Activated CD4-positive, alpha-beta T cell treated with anti-CD3 and anti-CD28 coated beads, Interleukin-10, Interleukin-2, amounts not matched to agents 100 ng/mL and 50 ng/mL, durations not matched to agents 16 hours and 8 hours (primary cell): ENCODE results near the gene MEI1.
A peak's percentile ranks its signal among the peaks of the same experiment; 100 is the strongest.

Experiments
- DNase-seq: peaks from one replicate; pipeline ENCODE4 v3.0.0-alpha.2; 2020

MEI1 gene

DNA sequence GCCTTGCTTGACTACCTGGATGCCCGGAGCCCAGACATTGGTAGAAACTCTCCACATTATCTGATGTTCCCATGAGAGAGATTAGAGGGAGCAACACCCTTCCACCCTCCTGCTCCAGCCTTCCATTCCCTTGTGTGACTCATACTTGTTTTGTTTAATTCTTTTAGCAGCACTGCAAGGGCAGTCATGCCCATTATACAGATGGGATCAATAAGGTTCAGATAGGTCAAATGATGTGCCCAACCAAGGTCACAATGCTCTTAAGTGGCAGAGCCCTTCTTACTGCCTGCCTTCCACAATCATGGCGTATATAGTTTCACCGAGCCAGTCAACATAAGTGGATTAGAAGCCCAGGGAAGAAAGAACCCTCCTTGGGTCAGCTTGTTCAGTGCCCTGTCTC lies 94.6 kb downstream of the MEI1 start:
- DNase-seq, result no peak

DNA sequence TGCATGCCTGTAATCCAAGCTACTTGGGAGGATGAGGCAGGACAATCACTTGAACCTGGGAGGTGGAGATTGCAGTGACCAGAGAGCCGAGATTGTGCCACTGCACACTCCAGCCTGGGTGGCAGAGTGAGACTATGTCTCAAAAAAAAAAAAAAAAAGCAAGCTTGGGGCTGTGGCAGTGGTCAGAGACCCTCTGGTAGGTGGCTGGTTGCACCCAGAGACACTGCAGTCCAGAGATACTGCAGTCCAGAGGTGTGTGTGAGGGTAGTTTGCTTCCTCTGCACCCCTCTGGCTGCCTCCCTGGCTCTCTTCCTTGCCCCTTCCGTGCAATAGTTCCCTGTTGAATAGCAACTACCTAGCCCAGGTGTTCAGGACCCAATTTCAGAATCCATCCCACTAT lies 99.4 kb downstream of the MEI1 start:
- DNase-seq, result no peak

DNA sequence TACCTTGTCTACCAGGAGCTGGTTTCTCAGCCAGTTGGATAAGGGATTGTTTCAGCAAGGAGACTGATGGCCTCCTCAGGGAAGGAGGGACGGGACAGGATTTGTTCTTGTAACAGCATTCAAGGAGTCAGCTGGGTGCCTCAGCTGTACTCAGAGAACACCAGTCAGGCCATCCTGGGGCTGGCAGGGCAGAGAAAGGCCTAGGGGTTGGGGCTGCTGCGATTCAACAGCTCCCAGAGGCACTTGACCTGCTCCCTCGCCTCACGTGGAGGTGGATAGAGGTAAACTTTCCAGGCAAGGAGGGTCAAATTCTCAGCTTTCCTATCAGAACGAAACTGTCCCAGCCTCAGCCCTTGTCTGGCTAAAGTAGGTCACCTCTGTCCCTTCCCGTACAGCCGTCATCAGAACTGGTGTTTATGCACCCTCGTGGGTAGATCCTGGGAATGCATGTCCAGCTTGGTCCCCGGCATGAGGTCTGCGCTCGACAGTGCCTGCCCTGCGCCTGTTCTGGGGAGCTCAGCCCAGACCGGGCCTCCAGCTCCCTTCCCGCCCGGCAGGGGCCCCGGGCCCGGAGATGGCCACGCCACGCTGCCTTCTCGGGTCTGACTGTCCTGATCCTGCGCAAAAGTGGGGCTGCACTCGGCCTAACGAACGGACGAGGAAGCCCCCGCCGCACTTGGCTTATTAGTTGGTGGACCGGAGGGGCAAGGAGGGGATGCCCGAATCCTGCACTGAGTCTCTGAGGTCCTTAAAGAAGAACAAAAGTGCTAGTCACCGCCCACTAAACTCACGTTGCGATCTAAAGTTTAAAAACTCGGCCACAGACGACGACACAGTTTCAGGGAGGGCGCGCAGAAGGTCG lies 100.4 kb downstream of the MEI1 start:
- no peak for DNase-seq

DNA sequence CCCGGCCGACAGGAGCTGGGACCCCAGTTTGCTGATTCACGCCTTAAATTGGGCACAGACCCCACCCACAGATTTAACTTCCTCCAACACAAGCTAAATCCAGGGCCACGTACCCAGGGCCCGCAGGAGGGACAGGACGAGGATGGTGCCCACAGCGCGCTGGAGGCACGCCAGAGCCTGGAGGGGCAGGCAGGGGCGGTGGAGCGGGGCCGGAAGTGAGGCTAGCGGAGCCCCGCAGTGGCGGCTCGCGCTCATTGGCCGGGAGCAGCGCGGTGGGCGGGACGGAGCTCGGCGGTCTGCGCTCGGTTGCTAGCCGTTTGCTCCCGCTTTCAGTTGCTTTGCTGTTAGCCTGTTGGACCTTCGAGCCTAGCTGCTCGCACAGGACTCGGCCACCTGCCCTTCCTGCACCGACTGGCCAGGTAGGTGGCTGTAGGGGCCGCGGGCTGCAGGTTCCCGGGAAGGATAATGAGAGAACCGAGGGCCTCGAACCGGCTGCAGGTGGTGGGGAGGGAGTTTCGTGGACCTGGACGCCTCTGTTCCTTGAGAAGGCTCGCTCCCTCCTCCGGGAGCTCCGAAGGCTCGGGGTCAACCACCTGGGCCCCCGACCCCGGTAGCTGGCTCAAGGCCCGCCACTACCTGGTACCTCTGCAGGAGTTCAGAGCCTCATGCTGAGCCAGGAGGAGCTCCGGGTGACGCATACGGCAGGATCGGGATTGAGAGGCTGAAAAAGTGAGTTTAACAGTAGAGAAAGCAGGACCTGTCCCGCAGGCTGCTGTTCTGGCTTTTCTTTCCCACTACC lies 101.2 kb downstream of the MEI1 start, which contains the start of gene CCDC134:
CCDC134 (plus strand) TSS at position 332 of the 799 bp plus-strand sequence. CDS start 8,212 bp downstream, outside the sequence.
- DNase-seq, result peak; percentile 94

DNA sequence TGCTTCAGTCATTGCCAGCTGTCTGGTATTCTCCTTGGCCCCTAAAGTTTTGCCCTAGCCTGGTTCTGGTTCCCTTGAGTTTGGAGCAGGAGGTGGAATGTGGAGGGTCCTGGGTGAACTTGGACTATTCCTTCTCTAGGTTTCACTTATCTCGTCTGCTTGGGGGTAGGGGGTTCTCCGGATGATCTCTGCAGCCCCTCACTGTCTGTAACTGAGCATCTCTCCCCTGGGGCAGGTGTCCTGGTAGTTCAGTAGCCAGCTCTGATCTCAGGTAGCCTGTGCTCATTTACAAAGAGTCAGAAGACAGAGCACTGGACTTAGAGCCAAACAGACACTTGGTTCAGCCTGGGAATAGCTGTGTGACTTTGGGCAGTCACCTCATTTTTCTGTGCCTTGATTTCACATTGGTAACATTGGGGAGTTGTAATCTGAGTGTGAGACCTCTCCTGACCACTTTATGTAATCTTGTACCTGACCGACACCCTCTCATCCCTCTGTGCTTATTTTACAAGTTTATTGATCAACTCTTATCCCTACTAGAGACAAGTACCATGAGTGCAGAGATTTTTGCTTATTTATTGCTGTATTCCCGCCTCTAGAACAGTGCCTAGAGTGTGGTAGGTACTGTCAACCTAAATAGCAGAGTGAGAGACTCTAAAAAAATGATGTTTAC lies 102.0 kb downstream of the MEI1 start:
- DNase-seq, result no peak

DNA sequence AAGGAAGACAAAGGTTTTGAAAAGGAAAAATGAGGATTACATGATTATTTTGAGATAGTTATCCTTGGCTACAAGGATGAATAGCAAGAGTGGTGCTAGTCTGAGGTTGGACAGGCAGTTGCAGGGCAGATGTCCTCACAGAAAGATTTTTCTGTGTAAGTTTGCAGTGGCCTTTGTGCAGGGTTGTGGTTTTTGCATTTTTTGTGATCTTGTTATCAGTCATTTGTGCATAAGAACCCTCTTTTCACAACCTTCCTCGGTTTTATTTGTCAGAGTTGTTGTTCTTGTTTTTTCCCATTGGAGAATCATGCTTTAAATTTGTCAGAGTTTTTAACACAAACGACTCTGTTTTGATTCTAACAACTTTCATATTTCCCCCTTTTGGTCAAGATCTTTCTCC lies 102.6 kb downstream of the MEI1 start:
- DNase-seq, result no peak

DNA sequence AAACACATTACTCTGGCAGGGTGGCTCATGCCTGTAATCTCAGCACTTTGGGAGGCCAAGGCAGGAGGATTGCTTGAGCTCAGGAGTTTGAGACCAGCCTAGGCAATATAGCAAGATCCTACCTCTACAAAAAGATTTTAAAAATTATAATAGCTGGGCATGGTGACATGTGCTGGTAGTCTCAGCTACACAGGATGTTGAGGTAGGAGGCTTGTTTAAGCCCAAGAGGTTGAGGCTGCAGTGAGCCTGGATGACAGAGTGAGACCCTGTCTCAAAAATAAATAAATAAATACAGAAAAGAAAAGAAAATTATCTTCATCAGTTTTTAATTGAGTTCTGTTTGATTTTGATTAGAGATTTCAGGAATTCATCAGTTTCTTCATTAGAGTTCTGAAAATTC lies 106.3 kb downstream of the MEI1 start:
- DNase-seq, result no peak

DNA sequence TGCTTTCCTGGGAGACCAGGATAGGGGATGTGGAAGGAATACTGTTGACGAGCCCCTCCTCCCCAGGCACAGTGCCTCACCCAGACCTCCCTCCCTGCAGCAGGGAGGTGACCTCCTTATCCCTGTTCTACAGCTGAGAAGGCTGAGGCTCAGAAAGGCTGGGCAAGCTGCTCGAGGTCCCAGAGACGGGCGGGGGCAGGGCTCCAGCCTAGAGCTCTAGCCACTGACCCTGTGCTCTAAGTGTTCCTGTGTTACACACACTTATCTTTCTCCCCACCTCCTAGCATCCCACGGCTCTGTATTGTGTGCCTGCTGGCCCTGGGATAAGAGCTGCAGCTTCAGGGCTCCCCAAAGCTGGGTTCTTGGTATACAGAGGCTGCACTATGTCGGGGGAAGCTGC lies 109.1 kb downstream of the MEI1 start:
- no peak for DNase-seq

DNA sequence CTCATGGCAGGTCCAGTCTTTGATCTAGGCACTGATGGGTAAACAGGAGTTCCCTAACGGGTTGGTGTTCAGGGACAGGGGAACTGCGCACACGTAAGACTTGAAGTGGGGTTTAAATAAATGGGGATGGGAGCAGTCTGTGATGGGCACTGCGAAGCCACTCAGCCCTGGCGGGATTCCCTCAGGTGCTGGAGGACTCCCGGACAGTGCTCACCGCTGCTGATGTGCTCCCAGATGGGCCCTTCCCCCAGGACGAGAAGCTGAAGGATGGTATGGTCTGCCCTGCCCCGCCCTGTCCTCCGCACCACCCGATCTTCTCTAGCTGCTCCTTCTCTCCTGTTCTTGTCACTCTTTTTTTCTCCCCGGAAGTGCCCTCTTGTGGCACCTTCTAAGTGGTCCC lies 110.7 kb downstream of the MEI1 start:
- DNase-seq, result no peak

DNA sequence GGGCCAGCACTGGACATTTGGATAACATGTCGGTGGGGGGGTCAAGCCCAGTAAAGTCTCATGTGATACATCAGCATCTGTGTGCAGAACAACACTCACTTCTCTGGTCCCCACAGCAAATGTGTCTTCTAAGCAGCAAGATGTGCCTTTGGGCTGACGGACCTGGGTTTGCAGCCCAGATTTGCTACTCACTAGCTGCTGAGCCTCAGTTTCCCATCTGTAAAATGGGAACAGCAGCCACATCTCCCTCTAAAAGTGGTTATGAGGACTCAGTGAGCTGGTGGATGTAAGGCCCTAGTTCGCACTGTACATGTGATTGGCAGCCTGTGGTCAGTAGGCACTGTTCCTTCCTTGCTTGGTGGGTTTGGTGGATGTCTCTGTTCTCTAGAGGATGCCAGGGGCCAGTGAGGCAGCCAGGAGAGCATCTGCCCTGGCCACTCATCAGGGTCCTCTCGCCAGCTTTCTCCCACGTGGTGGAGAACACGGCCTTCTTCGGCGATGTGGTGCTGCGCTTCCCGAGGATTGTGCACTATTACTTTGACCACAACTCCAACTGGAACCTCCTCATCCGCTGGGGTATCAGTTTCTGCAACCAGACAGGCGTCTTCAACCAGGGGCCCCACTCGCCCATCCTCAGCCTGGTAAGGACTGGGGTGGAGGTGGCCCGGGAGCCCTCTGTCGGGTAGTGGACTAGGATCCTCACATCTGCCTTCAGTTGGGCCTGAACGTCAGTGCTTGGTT lies 113.7 kb downstream of the MEI1 start:
- no peak for DNase-seq

DNA sequence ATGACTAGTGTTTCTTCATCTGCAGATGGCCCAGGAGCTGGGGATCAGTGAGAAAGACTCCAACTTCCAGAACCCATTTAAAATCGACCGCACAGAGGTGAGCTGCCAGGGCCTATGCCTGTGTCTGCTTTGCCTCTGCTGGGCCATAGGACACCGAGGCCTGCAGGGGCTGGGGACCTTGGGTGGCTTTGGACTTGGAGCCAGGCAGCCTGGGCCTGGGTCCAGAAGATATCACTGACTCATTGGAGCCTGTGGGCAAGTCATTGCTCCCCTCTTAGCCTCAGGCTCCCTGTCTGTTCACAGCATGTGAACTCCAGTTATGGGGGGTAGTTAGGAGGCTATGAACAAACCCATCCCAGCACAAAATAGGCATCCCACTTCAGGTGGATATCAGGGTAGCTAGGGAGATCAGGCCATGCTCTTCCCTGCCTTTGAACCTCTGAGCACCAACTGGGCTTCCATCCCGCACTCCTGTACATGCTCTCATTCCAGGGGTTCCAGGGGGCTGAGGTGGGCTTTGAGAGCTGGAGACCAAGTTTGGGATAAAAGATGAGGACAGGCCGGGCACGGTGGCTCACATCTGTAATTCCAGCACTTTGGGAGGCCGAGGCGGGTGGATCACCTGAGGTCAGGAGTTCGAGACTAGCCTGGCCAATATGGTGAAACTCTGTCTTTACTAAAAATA lies 114.6 kb downstream of the MEI1 start:
- DNase-seq, result no peak

DNA sequence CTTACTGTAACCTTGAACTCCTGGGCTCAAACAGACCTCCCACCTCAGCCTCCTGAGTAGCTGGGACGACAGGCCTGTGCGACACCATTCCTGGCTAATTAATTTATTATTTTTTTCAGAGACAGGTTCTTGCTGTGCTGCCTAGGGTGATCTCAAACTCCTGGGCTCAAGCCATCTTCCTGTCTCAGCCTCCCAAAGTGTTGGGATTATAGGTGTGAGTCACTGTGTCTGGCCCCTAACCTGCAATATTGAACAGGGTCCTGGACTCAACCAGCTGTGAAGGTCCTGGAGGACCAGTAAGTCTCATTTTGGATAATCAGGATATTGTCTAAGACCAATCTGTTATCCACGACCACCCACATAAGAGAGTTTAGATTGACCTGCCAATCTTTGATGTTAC lies 116.4 kb downstream of the MEI1 start:
- no peak for DNase-seq

DNA sequence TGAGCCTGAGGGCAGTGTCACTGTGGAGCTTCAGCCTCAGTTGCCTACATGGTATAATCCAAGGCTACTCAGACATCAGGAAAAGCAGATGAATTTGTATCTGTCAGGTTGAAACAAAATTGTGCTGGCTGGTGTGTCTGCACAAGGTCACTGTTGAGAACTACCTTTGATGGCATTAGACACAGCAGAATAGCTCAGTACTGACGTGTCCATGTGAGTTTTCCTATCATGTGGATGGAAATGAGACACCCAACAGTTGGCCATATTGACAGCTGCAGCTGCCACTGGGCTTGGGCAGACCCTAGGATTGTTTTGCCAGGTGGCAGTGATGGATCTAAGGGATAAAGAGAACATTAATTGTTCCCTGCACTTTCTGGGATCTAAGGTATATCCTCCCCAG lies 116.9 kb downstream of the MEI1 start:
- DNase-seq, result no peak

DNA sequence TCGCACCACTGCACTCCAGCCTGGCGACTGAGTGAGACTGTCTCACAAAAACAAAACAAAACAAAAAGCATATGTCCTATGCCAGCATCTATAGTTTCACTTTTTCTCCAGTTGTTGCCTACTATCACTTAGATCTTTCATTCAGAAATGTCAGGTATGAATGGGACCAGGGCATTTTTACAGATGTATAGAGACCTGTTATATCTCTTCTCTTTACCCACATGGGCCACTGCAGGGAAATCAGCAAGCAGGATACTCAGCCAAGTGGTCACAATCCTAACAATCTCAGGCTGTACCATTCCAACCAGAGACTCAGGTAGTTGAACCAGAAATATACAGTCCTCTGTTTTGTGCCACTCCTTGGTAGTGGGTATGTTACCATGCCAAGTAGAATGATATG lies 117.6 kb downstream of the MEI1 start:
- no peak for DNase-seq

DNA sequence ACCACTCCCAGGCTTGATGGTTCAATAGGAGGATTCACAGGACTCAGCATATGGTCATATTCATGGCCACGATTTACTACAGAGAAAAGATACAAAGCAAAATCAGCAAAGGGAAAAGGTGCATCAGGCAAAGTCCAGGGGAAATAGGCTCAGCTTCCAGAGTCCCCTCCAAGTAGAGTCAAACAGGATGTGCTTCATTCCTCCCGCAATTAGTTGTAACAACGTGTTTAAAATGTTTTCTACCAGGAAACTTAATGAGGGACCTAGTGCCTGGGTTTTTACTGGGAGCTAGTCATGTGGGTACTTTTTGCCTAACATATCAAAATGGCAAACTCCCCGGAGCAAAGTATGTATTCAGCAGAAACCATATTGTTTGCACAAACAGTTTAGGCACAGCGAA lies 118.7 kb downstream of the MEI1 start:
- no peak for DNase-seq

DNA sequence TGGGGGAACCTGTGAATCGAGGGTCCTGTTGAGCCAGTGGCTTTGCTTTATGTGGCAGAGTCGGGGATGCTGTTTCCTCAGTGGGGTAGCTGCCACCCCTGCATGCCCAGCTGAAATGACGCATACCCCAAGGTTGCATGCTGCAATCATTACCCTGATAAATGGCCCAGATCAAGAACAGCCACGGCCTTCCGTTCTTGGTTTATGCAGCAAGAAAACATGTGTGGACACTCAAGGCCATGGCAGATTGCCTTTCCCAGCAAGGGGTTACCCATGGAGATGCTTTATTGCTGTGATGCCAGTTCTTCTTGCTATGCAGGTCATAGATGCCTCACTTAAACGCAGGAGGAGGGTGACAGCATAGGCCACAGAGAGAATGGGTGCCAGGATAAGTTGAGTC lies 119.3 kb downstream of the MEI1 start:
- no peak for DNase-seq

DNA sequence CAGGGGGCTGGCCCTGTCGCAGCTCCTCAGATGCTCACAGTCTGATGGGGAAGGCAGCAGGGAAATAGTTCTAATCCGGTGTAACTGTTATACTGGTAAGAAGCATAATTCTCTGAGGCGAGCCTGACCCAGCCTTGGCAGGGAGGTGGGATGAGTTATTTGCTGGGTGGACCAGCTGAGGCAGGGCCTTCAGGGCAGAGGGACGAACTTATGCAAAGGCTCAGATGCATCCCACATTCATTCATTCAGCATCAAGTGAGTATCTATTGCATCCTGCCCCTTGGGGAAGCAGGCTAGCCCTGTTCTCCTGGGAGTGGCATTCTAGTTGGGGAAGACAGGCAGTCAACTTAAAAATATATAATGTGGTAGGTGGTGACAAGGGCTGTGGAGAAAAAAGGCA lies 120.0 kb downstream of the MEI1 start:
- DNase-seq, result no peak

DNA sequence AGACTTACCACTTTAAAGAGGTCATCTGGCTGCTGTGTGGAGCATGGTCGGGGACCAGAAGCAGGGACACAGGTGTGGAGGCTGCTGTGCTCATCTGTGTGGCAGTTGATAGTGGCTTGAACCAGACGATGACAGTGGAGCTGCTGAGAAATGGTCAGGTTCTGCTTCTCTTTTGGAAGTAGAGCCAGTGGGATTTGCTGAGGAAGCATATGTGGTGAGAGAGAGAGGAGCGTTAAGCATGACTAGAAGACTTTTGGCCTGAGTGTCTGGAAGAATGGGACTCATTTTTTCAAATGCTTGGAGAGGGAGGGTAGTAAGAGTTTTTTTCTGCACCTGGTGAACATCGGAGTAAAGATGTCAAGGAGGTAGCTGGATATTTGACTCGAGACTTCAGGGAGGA lies 121.1 kb downstream of the MEI1 start:
- no peak for DNase-seq

DNA sequence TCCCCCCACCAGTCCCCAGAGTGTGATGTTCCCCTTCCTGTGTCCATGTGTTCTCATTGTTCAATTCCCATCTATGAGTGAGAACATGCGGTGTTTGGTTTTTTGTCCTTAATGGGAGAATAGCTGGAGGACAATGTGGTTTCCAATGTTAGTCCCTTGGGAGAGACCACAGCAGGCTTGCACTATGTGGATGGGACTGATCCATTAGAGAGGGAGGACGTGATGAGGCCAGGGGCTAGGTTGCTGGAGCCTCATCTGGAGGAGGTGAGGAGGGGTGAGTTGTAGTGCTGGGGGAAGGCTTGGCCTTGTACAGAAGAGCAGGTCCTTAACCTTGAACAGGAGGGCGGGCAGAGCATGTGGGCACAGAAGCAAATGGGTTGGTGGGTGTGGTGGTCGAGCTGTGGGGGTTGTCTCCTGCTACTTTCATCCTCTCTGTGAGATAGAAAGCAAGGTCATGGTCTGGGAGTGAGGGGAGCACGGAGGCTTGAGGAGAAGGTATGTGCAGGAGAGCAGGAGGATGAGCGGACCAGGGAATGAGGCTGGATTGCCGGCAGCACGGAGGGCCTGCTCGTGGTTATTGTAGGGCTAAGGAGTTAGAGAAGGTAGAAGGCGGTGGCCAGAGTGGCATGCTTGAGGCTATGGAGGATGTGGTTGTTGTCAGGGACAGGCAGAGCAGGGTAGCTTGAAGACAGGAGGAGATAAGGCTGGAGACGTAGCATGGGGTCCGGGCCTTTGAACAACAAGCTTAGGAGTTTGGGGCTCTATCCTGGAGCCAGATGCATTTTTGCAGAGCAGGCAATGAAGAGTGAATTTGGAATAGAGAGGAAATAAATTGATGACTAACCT lies 122.4 kb downstream of the MEI1 start:
- DNase-seq, result no peak

DNA sequence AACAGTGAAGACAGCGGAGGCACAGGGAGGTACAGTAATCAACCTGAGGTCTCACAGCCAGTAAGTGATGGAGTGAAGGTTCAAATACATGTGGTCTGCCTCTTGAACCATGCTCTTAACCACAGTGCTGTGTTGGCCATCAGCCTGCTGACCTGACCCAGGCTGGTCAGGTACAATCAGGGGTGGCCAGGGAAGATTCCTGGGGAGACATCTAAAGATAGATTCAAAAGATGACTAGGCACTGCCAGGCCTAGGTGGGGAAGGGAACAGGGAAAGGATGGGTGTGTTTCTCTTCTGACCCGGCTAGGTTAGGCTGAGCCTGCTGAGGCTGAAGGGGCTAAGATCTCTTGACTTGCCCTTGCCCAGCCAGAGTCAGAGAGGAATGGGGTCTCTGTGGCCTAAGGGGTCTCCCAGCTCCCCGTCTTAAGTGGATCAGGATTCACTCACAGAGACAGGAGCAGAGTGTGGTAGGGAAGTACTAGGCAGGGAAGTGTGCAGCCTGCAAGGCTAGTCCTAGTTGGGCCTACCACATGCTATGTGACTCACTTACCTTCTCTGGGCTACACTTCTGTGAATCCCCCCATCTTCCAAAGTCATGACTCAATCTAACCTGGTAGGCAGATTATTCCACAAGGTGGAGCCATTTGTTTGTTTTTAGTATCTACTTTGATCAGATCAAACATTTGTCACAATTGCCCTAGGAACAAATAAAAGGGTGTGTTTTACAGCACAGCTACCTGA lies 123.2 kb downstream of the MEI1 start:
- DNase-seq, result peak; percentile 71

DNA sequence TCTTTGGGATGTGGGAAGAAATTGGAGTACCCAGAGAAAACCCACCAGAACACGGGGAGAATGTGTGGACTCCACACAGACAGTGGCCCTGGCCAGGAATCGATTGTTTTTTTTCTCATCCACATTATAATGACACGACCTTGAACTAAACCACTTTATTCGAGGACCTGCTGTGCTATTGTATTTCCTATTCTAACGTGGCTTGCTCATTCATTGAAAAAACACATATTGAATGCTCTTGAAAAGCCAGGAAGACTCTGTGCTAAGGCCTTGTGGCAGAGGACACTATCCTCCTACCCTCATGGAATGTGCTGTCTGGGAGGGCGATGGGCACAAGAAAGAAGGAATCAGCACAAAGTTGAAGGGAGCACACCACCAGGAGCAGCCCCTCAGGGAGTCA lies 124.5 kb downstream of the MEI1 start:
- no peak for DNase-seq
